Karpas-422 (cell line): ENCODE data around the gene PLA2R1. TPM values are rescaled to one million over a fixed set of nuclear protein-coding genes. Genes with fewer than 3 reads are reported as not detected.

Experiments used
- DNase-seq: peaks from one replicate; pipeline ENCODE4 v3.0.0-alpha.2; 2015
- H2AFZ ChIP-seq: fragments of 200-600 bp; sonication (generic); 2 replicates; pipeline ENCODE4 v1.6.1; 2014; ENCODE audit warnings: antibody characterized with exemption, low read length, mixed read lengths
- H3K27ac ChIP-seq: fragments of 200-600 bp; sonication (generic); 2 replicates; pipeline ENCODE4 v1.5.1; 2014; ENCODE audit warnings: mild to moderate bottlenecking, low read length, moderate library complexity
- H3K27me3 ChIP-seq: fragments of 200-600 bp; sonication (generic); 2 replicates; pipeline ENCODE4 v1.6.1; 2014; ENCODE audit warnings: low read length, mixed read lengths
- H3K36me3 ChIP-seq: fragments of 200-600 bp; sonication (generic); 2 replicates; pipeline ENCODE4 v1.6.1; 2014; ENCODE audit warnings: low read length, mixed read lengths; ENCODE audit not compliant: insufficient read depth
- H3K4me1 ChIP-seq: fragments of 200-600 bp; sonication (generic); 2 replicates; pipeline ENCODE4 v1.6.1; 2014; ENCODE audit warnings: mild to moderate bottlenecking, low read length, mixed read lengths
- H3K4me2 ChIP-seq: fragments of 200-600 bp; sonication (generic); 2 replicates; pipeline ENCODE4 v1.6.1; 2014; ENCODE audit warnings: low read length, low read depth, mild to moderate bottlenecking; ENCODE audit not compliant: poor library complexity, severe bottlenecking
- H3K4me3 ChIP-seq: fragments of 200-600 bp; sonication (generic); 2 replicates; pipeline ENCODE4 v1.5.1; 2014; ENCODE audit warnings: mild to moderate bottlenecking, antibody characterized with exemption, low read length, mixed read lengths
- H3K79me2 ChIP-seq: fragments of 200-600 bp; sonication (generic); 2 replicates; pipeline ENCODE4 v1.6.1; 2014; ENCODE audit warnings: mild to moderate bottlenecking, low read length, mixed read lengths
- H3K9ac ChIP-seq: fragments of 200-600 bp; sonication (generic); 2 replicates; pipeline ENCODE4 v1.6.0; 2014; ENCODE audit warnings: low read length
- H3K9me2 ChIP-seq: fragments of 200-600 bp; sonication (generic), shearing (Covaris generic); replicated peaks from 2 replicates; pipeline ENCODE4 v1.6.0; 2014; ENCODE audit warnings: mild to moderate bottlenecking, low read length, moderate library complexity; ENCODE audit not compliant: insufficient read depth
- H3K9me3 ChIP-seq: fragments of 300-700, 200-600 bp; sonication (generic); 2 replicates; pipeline ENCODE4 v1.6.1; 2014; ENCODE audit warnings: low read length, mixed read lengths
- H4K20me1 ChIP-seq: fragments of 200-600 bp; sonication (generic); 2 replicates; pipeline ENCODE4 v1.6.1; 2014; ENCODE audit warnings: mild to moderate bottlenecking, antibody characterized with exemption, low read length, low read depth; ENCODE audit not compliant: insufficient read depth
- total RNA-seq: library from RNA; depleted of rRNA; stranded (reverse); fragments of >200 nt; shearing (Covaris generic); gene quantifications from 2 replicates; pipeline ENCODE4 v1.2.3, GENCODE V29; 2014; ENCODE audit warnings: low replicate concordance

Gene PLA2R1
- total RNA-seq, 1 experiment from 2014 or later: not detected

DNA sequence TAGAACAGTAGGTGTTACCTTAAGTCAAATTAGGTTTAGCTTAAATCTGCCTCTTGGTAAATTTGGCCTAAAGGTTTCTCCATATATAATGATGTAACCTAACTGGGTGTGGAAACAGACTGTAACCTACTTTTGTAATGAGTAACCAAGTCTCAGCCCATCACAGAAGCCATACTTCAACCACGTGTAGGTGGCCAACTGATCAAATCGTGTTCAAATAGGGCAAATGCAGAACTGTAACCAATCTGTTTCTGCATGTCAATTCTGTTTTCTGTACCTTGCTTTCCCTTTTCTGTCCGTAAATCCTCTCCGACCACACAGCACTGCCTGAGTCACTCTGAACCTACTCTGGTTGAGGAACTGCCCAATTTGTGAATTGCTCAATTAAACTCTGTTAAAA lies 34.0 kb upstream of the PLA2R1 start:
- Histone ChIP-seq H3K4me2 (no peak overlapping the region), H3K36me3 (no peaks in the 10 kb centered on the region), H2AFZ (no peak overlapping the region), H3K9ac (no peak overlapping the region), H3K9me3 (no peaks in the 10 kb centered on the region), H3K4me1 (no peaks in the 10 kb centered on the region), H3K27ac (no peak overlapping the region), H3K4me3 (no peak overlapping the region), H3K27me3 (no peaks in the 10 kb centered on the region), H3K9me2 (no peaks in the 10 kb centered on the region), H3K79me2 (no peaks in the 10 kb centered on the region), H4K20me1 (no peaks in the 10 kb centered on the region)
- DNase-seq: no peak

DNA sequence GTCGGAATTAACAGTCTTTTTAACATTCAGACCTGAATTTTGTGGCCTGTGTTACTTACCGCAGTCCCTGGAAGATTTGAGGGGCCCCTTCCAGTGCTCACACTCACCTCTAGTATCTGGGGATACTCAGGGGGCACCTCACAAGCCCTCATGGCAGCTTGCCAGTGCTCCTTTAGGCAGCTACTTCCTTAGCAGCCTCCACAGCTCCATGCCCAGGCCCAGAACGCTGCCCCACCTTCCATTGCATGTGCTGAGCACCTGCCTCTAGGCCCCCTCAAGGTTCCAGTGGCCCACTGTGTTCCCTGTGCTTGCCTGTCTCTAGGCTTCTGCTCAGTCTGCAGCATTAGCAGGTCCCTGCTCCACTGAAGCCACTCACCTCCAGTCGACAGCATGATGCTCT lies 30.0 kb upstream of the PLA2R1 start:
- Histone ChIP-seq H3K9me2 (no peaks in the 10 kb centered on the region), H3K9ac (no peak overlapping the region), H4K20me1 (no peaks in the 10 kb centered on the region), H3K27me3 (no peaks in the 10 kb centered on the region), H2AFZ (no peak overlapping the region), H3K36me3 (no peaks in the 10 kb centered on the region), H3K79me2 (no peaks in the 10 kb centered on the region), H3K4me2 (no peak overlapping the region), H3K4me1 (no peaks in the 10 kb centered on the region), H3K27ac (no peak overlapping the region), H3K4me3 (no peak overlapping the region), H3K9me3 (peaks cover 6% of the 10 kb centered on the region)
- no peak for DNase-seq

GRCh38 chr2:160091381-160091780 lies 29.0 kb upstream of the PLA2R1 start:
- no peaks in the 10 kb centered on the region for H4K20me1 ChIP-seq
- no peak overlapping the region for H3K9ac ChIP-seq
- no peak overlapping the region for H3K4me3 ChIP-seq
- no peak for DNase-seq
- no peak overlapping the region for H2AFZ ChIP-seq
- no peaks in the 10 kb centered on the region for H3K79me2 ChIP-seq
- peaks cover 8% of the 10 kb centered on the region for H3K9me3 ChIP-seq
- no peak overlapping the region for H3K4me2 ChIP-seq
- no peaks in the 10 kb centered on the region for H3K27me3 ChIP-seq
- H3K36me3 ChIP-seq: no peaks in the 10 kb centered on the region
- no peak overlapping the region for H3K27ac ChIP-seq
- H3K9me2 ChIP-seq: no peaks in the 10 kb centered on the region
- no peaks in the 10 kb centered on the region for H3K4me1 ChIP-seq

- Histone ChIP-seq H3K9ac (no peak overlapping the region), H3K27ac (no peak overlapping the region), H2AFZ (no peak overlapping the region), H3K9me2 (no peaks in the 10 kb centered on the region), H3K9me3 (peaks cover 8% of the 10 kb centered on the region), H3K27me3 (no peaks in the 10 kb centered on the region), H3K4me2 (no peak overlapping the region), H3K79me2 (no peaks in the 10 kb centered on the region), H3K4me3 (no peak overlapping the region), H3K36me3 (no peaks in the 10 kb centered on the region), H4K20me1 (no peaks in the 10 kb centered on the region), H3K4me1 (no peaks in the 10 kb centered on the region)
- DNase-seq: peak; percentile 84
These were observed 25.7 kb upstream of the PLA2R1 start for GRCh38 chr2:160087854-160088745.

- Histone ChIP-seq H4K20me1 (no peaks in the 10 kb centered on the region), H3K9ac (no peak overlapping the region), H3K9me2 (no peaks in the 10 kb centered on the region), H3K36me3 (no peaks in the 10 kb centered on the region), H3K79me2 (no peaks in the 10 kb centered on the region), H3K4me1 (no peaks in the 10 kb centered on the region), H3K4me2 (no peak overlapping the region), H3K27ac (no peak overlapping the region), H3K27me3 (no peaks in the 10 kb centered on the region), H2AFZ (no peak overlapping the region), H3K9me3 (peaks cover 8% of the 10 kb centered on the region), H3K4me3 (no peak overlapping the region)
- DNase-seq: peak; percentile 73
These were observed 23.2 kb upstream of the PLA2R1 start for GRCh38 chr2:160085662-160086061.

- Histone ChIP-seq H3K9me3 (no peaks in the 10 kb centered on the region), H3K4me1 (no peaks in the 10 kb centered on the region), H3K27ac (no peak overlapping the region), H3K9me2 (no peaks in the 10 kb centered on the region), H3K4me2 (no peak overlapping the region), H3K79me2 (no peaks in the 10 kb centered on the region), H3K9ac (no peak overlapping the region), H3K36me3 (no peaks in the 10 kb centered on the region), H4K20me1 (no peaks in the 10 kb centered on the region), H2AFZ (no peak overlapping the region), H3K4me3 (no peak overlapping the region), H3K27me3 (no peaks in the 10 kb centered on the region)
- DNase-seq: no peak
These were observed 15.7 kb upstream of the PLA2R1 start for GRCh38 chr2:160077912-160078810.

DNA sequence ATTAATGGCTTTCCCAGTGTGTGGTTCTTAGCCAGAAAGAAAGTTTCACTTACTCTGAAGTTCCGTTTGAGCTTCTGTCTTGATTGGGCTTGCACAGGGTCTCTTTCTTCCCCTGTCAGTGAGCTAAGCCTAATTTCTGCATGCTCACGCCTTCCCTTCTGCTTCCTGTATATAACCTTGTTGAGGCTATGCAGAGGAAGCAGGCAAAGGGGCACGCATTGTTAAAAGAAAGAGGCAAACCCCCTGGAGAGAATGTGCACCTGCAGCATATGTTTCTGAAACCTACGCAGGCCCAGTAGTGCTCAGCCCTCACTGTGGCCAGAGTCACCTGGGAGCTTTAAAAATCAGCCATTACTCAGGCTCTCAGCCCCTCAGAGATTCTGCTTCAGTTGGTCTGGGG lies 14.5 kb upstream of the PLA2R1 start:
- H3K4me2 ChIP-seq: no peak overlapping the region
- H3K27ac ChIP-seq: no peak overlapping the region
- no peaks in the 10 kb centered on the region for H3K9me2 ChIP-seq
- H3K27me3 ChIP-seq: no peaks in the 10 kb centered on the region
- no peaks in the 10 kb centered on the region for H4K20me1 ChIP-seq
- H3K36me3 ChIP-seq: no peaks in the 10 kb centered on the region
- H3K9ac ChIP-seq: no peak overlapping the region
- no peak for DNase-seq
- H3K79me2 ChIP-seq: no peaks in the 10 kb centered on the region
- H2AFZ ChIP-seq: no peak overlapping the region
- H3K4me3 ChIP-seq: no peak overlapping the region
- no peaks in the 10 kb centered on the region for H3K4me1 ChIP-seq
- H3K9me3 ChIP-seq: no peaks in the 10 kb centered on the region

DNA sequence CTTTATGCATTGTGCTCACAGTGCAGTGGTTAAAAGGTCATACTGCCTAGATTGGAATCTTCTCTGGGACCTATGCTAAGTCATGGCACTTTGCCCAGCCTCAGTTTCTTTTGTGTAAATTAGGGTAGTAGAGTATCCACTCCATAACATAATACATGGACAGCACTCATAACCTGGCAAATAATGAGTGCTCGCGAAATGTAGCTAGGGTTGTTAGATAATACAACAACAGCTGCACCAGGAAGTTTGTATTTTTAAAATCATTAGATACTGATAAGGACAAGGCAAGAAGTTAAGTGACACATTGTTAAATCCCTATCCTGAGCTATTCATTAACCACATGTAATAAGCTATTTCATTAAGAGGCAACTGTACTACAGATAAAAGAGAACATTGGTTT lies 13.8 kb upstream of the PLA2R1 start:
- Histone ChIP-seq H3K27me3 (no peaks in the 10 kb centered on the region), H3K9ac (no peak overlapping the region), H3K9me3 (no peaks in the 10 kb centered on the region), H3K9me2 (no peaks in the 10 kb centered on the region), H3K27ac (no peak overlapping the region), H2AFZ (no peak overlapping the region), H3K79me2 (no peaks in the 10 kb centered on the region), H4K20me1 (no peaks in the 10 kb centered on the region), H3K4me3 (no peak overlapping the region), H3K36me3 (no peaks in the 10 kb centered on the region), H3K4me2 (no peak overlapping the region), H3K4me1 (no peaks in the 10 kb centered on the region)
- no peak for DNase-seq
